Right lobe of liver (tissue), 4 donors: ENCODE data around the gene COL6A1.

Source experiments
- POLR2A ChIP-seq: fragments of 450-650 bp; IDR thresholded peaks from one replicate; pipeline ENCODE4 v1.6.1; 2017; ENCODE audit warnings: antibody characterized with exemption, mild to moderate bottlenecking
- TF ChIP-seq, protein P1 (sequence below), 4 donors: fragments of 200-600 bp in 3 of 4; fragments of 450-650 bp in 1 of 4; IDR thresholded peaks; one replicate each; pipeline versions ENCODE4 v1.5.1 to v1.8.0; 2016 to 2022; ENCODE audit warnings: antibody characterized with exemption in 4 of 4, mild to moderate bottlenecking in 2 of 4
- donor health status: DM: no; HTN: no; CAD: no.
- donor health status: DM: no; HTN: no; CAD: no.
- donor health status: DM: no; HTN: yes; CAD: no.

DNA sequence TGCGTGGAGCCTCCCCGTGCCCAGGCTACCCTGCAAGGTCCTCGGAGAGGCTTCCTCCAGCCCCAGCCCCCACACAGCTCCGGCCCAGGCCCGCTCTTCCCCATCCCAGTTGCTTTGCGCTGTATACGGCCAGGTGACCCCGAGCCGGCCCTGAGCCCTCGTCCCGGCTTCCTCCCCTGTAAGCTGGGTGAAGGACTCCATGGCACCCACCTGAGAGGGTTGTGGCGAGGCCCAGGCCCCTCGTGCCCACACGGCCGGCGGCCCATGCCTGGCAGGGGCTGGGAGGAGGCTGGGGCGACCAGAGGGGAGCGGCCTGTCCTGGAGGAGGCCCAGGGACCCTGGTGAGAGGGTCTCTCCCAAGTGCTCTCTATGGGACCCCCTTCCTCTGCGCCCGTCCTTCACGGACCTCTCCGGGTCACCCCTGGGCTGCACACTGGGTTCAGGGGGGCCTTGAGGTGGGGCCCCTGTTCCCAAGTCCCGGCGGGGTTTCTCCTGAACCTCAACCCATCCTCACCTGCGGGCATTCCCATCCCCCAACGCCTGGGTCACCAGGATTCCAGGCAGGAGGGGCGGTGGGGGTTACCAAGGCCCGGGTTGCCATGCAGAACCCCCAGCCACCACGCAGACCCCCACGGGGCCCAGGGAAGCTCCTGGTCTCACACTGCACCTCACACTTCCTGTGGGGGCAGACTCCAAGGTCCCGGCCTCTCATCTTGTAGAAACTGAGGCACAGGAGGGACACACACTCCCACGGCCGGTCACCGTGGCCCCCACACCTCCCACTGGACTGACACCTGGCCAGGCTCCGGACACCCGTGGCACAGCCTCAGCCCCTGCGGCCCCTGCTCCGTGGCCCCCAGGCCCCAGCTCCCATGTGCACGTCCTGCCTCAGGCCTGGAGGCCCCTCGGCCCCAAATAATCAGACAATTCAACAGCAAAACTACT, 25.2 kb downstream of the COL6A1 start:
- TF ChIP-seq, protein P1, sequence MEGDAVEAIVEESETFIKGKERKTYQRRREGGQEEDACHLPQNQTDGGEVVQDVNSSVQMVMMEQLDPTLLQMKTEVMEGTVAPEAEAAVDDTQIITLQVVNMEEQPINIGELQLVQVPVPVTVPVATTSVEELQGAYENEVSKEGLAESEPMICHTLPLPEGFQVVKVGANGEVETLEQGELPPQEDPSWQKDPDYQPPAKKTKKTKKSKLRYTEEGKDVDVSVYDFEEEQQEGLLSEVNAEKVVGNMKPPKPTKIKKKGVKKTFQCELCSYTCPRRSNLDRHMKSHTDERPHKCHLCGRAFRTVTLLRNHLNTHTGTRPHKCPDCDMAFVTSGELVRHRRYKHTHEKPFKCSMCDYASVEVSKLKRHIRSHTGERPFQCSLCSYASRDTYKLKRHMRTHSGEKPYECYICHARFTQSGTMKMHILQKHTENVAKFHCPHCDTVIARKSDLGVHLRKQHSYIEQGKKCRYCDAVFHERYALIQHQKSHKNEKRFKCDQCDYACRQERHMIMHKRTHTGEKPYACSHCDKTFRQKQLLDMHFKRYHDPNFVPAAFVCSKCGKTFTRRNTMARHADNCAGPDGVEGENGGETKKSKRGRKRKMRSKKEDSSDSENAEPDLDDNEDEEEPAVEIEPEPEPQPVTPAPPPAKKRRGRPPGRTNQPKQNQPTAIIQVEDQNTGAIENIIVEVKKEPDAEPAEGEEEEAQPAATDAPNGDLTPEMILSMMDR (IDR thresholded peaks at IDR 0.05): no peak
- TF ChIP-seq POLR2A: no peak
